MM.1S (cell line): Measurements from ENCODE around the gene CCDC194.

Source experiments
- DNase-seq: peaks from one replicate; pipeline ENCODE4 v3.0.0-alpha.2; 2015
- H2AFZ ChIP-seq: fragments of 300-600 bp; sonication (generic); 2 replicates; pipeline ENCODE4 v1.6.0; 2016; ENCODE audit warnings: antibody characterized with exemption, low read length
- H3F3A ChIP-seq: fragments of 300-600 bp; sonication (generic); 2 replicates; pipeline ENCODE4 v1.6.1; 2016; ENCODE audit warnings: mild to moderate bottlenecking, antibody characterized with exemption, low read length, moderate library complexity, mixed read lengths; ENCODE audit not compliant: insufficient read depth
- H3K27ac ChIP-seq: fragments of 300-600 bp; sonication (generic); 2 replicates; pipeline ENCODE4 v1.5.1; 2016; ENCODE audit warnings: mild to moderate bottlenecking, low read length
- H3K27me3 ChIP-seq: fragments of 300-600 bp; sonication (generic); replicated peaks from 2 replicates; pipeline ENCODE4 v1.6.0; 2016; ENCODE audit warnings: low read length; ENCODE audit not compliant: insufficient read depth
- H3K36me3 ChIP-seq: fragments of 300-600 bp; sonication (generic); replicated peaks from 2 replicates; pipeline ENCODE4 v1.6.1; 2016; ENCODE audit warnings: mild to moderate bottlenecking, low read length, mixed read lengths; ENCODE audit not compliant: insufficient read depth
- H3K4me1 ChIP-seq: fragments of 300-600 bp; sonication (generic); 2 replicates; pipeline ENCODE4 v1.6.1; 2016; ENCODE audit warnings: low read length, mixed read lengths
- H3K4me2 ChIP-seq: fragments of 300-600 bp; sonication (generic); 2 replicates; pipeline ENCODE4 v1.6.0; 2016; ENCODE audit warnings: low read depth, low read length
- H3K4me3 ChIP-seq: fragments of 300-600 bp; sonication (generic); 2 replicates; pipeline ENCODE4 v1.5.1; 2016; ENCODE audit warnings: low read length, mixed read lengths
- H3K79me2 ChIP-seq: fragments of 300-600 bp; sonication (generic); 2 replicates; pipeline ENCODE4 v1.6.1; 2016; ENCODE audit warnings: mixed run types, low read length, mixed read lengths
- H3K9ac ChIP-seq: fragments of 300-600 bp; sonication (generic); 2 replicates; pipeline ENCODE4 v1.6.1; 2016; ENCODE audit warnings: low read length, mixed read lengths
- H3K9me2 ChIP-seq: fragments of 300-600 bp; sonication (generic); replicated peaks from 2 replicates; pipeline ENCODE4 v1.6.1; 2016; ENCODE audit warnings: mild to moderate bottlenecking, low read length, mixed read lengths; ENCODE audit not compliant: insufficient read depth
- H3K9me3 ChIP-seq: fragments of 300-600 bp; sonication (generic); replicated peaks from 2 replicates; pipeline ENCODE4 v1.6.1; 2016; ENCODE audit warnings: mild to moderate bottlenecking, low read length, mixed read lengths; ENCODE audit not compliant: insufficient read depth
- H4K20me1 ChIP-seq: fragments of 300-600 bp; sonication (generic); 2 replicates; pipeline ENCODE4 v1.6.1; 2016; ENCODE audit warnings: mild to moderate bottlenecking, low read length, moderate library complexity, mixed read lengths; ENCODE audit not compliant: insufficient read depth
- EZH2 ChIP-seq: fragments of 300-600 bp; sonication (generic); optimal IDR thresholded peaks from 2 replicates; pipeline ENCODE3; 2017; ENCODE audit warnings: low read depth, mild to moderate bottlenecking, antibody characterized with exemption, low read length, mixed read lengths
- EZH2phosphoT487 ChIP-seq: fragments of 300-600 bp; sonication (generic); IDR thresholded peaks from 2 replicates; pipeline ENCODE4 v1.6.1; 2018; ENCODE audit warnings: antibody characterized with exemption, low read length
- TF ChIP-seq, protein P1 (sequence below): fragments of 300-600 bp; sonication (generic); IDR thresholded peaks from 2 replicates; pipeline ENCODE4 v1.5.1; 2016; ENCODE audit warnings: antibody characterized with exemption, low read length, mixed read lengths

Gene CCDC194

DNA sequence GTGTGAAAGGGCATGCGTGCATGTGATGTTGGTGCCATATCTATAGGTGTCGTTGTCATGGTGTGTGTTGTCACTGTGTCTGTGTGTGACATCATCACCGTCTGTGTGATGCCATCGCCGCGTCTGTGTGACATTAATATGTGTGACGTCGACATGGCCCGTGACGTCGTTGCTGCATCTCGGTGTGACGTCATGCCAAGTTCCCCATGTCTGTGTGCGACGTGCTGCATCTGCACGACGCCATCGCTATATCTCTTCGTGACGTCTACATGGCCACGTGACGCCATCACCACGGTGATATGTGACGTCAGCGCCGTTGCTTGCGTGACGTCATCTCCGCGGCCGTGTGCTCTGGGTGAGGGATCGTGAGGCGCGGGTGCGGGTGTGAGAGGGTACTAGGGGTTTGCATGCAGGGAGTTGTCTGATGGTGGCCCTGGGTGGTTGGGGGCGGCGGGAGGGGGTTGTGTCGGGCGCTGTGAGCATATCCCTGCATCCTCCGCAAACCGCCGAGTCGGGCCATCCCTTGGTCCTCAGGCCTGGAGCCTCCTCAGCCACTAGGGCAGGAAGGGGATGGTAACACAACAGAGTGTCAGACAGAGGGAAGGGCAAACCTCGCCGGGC, 42.1 kb downstream of the CCDC194 start:
- Histone ChIP-seq H3K4me2 (no peak overlapping the region), H3F3A (no peaks in the 10 kb centered on the region), H3K36me3 (no peaks in the 10 kb centered on the region), H3K4me1 (no peaks in the 10 kb centered on the region), H3K27me3 (peaks cover 28% of the 10 kb centered on the region), H3K79me2 (no peaks in the 10 kb centered on the region), H2AFZ (no peak overlapping the region), H3K4me3 (no peak overlapping the region), H3K9me3 (no peaks in the 10 kb centered on the region), H3K9ac (no peak overlapping the region), H3K27ac (no peak overlapping the region), H4K20me1 (no peaks in the 10 kb centered on the region), H3K9me2 (no peaks in the 10 kb centered on the region)
- TF ChIP-seq, protein P1, sequence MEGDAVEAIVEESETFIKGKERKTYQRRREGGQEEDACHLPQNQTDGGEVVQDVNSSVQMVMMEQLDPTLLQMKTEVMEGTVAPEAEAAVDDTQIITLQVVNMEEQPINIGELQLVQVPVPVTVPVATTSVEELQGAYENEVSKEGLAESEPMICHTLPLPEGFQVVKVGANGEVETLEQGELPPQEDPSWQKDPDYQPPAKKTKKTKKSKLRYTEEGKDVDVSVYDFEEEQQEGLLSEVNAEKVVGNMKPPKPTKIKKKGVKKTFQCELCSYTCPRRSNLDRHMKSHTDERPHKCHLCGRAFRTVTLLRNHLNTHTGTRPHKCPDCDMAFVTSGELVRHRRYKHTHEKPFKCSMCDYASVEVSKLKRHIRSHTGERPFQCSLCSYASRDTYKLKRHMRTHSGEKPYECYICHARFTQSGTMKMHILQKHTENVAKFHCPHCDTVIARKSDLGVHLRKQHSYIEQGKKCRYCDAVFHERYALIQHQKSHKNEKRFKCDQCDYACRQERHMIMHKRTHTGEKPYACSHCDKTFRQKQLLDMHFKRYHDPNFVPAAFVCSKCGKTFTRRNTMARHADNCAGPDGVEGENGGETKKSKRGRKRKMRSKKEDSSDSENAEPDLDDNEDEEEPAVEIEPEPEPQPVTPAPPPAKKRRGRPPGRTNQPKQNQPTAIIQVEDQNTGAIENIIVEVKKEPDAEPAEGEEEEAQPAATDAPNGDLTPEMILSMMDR: no peak
- TF ChIP-seq EZH2: no peak
- no peak for DNase-seq

DNA sequence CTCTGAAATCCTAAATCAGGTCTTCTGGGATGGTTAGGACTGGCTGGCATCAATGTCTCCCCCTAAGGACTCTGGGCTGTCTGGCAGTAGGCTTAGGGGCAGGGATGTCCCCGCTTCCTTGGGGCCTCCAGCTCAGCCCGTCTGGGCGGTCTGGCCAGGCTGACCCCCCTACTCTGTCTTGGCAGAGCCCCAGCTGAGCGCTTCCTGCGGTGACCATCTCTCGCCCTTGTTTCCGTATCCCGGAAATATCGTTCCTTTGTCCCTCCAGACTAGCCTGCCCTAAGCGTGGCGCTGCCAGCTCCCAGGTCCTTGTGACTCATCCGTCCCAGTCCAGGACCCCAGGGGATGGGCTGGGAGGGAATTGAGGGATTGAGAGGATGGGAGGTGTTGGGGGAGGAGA, 45.3 kb downstream of the CCDC194 start:
- Histone ChIP-seq H3K36me3 (no peaks in the 10 kb centered on the region), H3K4me1 (no peaks in the 10 kb centered on the region), H4K20me1 (no peaks in the 10 kb centered on the region), H3K79me2 (no peaks in the 10 kb centered on the region), H3K9ac (no peak overlapping the region), H3K9me2 (no peaks in the 10 kb centered on the region), H2AFZ (no peak overlapping the region), H3K27ac (no peak overlapping the region), H3K9me3 (no peaks in the 10 kb centered on the region), H3K4me3 (no peak overlapping the region), H3K4me2 (no peak overlapping the region), H3F3A (no peaks in the 10 kb centered on the region), H3K27me3 (peaks cover 28% of the 10 kb centered on the region)
- no peak for TF ChIP-seq EZH2phosphoT487
- TF ChIP-seq EZH2: no peak
- TF ChIP-seq, protein P1: no peak
- DNase-seq: no peak

DNA sequence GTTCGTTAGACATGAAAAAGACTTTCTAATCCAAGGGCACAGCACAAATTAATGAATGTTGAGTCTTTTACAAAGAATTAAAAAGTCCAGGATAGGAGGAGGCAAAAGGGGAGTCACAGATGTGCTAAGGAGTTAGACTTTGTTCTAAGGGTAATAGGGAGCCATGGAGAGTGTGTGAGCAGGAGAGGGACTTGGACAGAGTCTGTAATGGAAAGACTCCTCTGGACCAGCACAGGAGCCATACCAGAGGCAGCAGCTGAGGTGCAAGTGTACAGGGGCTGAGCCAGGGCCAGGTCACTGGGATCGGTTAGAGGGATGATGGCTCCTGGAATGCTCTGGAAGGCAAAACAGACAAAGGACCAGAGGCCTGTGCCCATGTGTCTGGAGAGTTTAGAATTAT, 46.1 kb downstream of the CCDC194 start:
- H3K9me3 ChIP-seq: no peaks in the 10 kb centered on the region
- H3K79me2 ChIP-seq: no peaks in the 10 kb centered on the region
- no peak overlapping the region for H2AFZ ChIP-seq
- H3K36me3 ChIP-seq: no peaks in the 10 kb centered on the region
- no peaks in the 10 kb centered on the region for H3K4me1 ChIP-seq
- no peaks in the 10 kb centered on the region for H3F3A ChIP-seq
- peaks cover 24% of the 10 kb centered on the region for H3K27me3 ChIP-seq
- H3K4me3 ChIP-seq: no peak overlapping the region
- H3K4me2 ChIP-seq: no peak overlapping the region
- no peak overlapping the region for H3K9ac ChIP-seq
- no peak overlapping the region for H3K27ac ChIP-seq
- TF ChIP-seq, protein P1: no peak
- TF ChIP-seq EZH2phosphoT487: no peak
- no peak for TF ChIP-seq EZH2
- H3K9me2 ChIP-seq: no peaks in the 10 kb centered on the region
- no peak for DNase-seq
- no peaks in the 10 kb centered on the region for H4K20me1 ChIP-seq
